GM12865 (cell line): ENCODE results near the gene PLEKHA7.

Experiments
- DNase-seq: peaks from one replicate; pipeline ENCODE4 v3.0.0; 2010; ENCODE audit warnings: low read depth
- H3K4me3 ChIP-seq: 2 replicates; pipeline ENCODE4 v1.5.1; 2011; ENCODE audit warnings: mild to moderate bottlenecking, low read depth, low read length, control low read depth
- CTCF ChIP-seq: IDR thresholded peaks from 2 replicates; pipeline ENCODE4 v1.5.1; 2011; ENCODE audit warnings: low read length, control low read depth, low read depth, inconsistent platforms; ENCODE audit not compliant: insufficient read depth; ENCODE audit errors: missing control alignments

The PLEKHA7 gene

DNA sequence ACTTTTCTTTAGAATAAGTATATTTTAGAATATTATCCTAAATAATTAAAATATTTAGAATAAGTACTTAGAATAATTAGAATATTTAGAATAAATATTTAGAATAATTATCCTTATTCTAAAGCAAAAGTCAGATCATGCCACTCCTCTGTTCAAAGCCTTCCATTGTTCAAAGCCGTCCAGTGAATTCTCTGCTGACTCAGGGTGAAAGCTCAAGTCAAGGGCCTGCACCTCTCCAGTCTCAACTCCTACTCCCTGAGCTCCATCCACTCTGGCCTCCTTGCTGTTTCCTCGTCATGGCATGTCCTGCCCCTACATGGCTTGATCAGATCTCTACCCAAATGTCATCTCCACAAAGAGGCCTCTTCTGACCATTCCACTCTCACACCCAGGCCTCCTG, 30.0 kb downstream of the PLEKHA7 start:
- DNase-seq, result no peak
- no peak for TF ChIP-seq CTCF
- no peak overlapping the region for H3K4me3 ChIP-seq

DNA sequence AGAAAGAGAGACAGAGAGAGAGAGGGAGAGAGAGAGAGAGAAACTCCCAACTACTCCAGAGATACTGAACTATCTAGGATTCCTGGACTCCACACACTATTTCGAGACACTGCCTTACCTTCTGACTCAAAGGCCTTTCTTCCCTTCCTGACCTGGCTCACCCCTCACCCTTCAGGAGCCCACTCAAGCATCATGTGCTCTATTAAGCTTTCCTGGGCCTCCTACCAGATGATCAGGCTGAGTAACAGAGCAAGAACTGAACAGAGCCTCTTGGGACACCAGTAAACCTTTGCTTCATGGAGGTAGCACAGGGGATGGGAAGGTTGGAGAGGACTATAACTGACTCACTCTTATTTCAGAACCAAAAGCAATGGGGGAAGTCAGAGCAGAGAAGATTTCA, 31.4 kb downstream of the PLEKHA7 start:
- no peak for DNase-seq
- no peak overlapping the region for H3K4me3 ChIP-seq

GRCh38 chr11:16982256-16982671, 31.9 kb downstream of the PLEKHA7 start:
- TF ChIP-seq CTCF, result no peak
- no peak overlapping the region for H3K4me3 ChIP-seq
- peak; percentile 13 for DNase-seq

More for the DNA sequence above, 31.4 kb downstream of the PLEKHA7 start:
- TF ChIP-seq CTCF, result no peak

DNA sequence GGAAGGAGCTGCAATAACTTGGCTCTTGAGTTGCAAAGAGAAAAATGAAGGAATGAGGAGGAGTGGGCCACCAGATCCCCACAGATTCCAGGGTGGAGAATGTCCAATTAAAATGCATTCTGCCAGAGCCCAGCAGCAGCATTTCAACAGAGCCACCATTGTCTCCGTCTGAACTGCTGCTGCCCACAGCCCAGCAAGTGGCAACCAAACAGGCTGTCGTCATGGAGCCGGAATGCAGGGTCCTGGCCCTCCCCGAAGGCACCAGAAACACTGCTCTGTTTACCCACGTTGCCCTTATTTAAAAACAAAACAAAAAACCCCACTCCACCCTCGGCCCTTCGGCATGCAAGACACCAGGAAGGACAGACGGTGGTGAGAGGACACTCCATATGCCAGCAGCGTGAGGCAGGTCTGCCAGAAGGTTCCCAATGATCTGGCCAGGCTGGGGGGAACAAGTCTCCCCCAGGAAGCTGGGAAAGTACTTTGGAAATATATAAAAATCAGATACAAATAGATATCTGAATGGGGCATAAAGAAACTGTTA, 32.5 kb downstream of the PLEKHA7 start:
- no peak for TF ChIP-seq CTCF
- DNase-seq, result no peak
- H3K4me3 ChIP-seq, result no peak overlapping the region

DNA sequence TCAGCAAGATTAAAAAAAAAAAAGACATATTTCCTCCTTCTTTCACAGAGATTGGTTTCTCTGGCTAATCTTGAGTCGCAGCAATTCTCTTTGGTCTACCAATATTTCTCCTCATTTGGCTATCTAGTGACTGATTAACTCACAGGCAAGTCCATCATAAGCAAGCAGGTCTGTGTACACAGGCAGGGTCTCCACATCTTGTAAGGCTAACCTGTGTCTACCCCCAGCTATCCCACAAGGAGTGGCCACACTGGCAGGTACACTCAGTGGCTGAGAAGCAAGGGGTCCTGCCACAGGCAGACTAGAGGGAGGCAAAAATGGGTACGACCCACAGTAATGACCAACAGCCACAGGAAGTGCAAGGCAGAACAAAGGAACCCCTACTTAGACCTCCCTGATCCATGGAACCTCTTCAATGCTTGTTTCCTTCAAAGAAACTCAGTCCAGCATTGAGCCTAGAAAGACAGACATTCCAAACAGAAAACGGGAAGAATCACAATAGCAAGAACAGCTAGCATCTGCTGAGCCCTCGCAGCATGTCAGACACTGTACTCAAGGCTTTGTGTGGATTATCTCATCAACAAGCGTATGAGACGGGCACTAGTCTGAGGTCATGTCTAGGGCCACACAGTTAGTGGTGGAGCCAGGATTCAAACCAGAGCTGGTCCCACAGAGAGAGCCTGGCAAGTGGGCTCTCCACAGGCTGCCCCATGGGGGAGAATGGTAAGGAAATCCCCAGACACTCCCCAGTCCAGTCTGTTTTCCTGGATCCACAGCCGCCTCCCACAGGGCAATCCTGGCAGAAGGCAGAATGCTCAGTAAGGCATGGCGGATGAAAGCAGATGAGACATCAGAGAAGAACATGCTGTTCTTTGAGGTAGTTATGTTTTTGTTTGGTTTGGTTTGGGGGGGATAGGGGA, 34.3 kb downstream of the PLEKHA7 start:
- TF ChIP-seq CTCF, result no peak
- H3K4me3 ChIP-seq, result no peak overlapping the region
- DNase-seq, result no peak

DNA sequence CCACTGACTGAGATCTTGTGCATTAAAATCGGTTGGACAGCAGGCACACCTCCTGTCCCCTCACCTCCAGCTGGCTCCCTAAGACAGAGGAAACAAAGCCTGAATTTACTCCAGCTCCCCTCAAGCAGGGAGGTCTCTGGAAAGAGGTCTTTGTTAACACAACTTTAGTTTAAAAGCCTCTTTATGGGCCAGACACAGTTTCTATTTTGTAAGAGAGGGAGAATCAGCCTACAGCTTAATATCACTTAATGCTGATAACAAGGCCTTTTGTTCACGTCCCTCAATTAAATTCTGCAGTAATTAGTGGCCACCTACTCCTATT, 36.3 kb downstream of the PLEKHA7 start:
- DNase-seq, result no peak
- TF ChIP-seq CTCF, result no peak
- no peak overlapping the region for H3K4me3 ChIP-seq
